HG02623 (cell line): ENCODE data around the gene SPG21.

Experiments used
- ATAC-seq: cut with Tn5 transposase; IDR thresholded peaks from one replicate; pipeline ENCODE4 v1.9.1; 2021; ENCODE audit warnings: moderate library complexity; ENCODE audit not compliant: unreplicated experiment

Gene SPG21

GRCh38 chr15:64993290-64993689 is 3.6 kb upstream of the SPG21 start:
- no peak for ATAC-seq

- ATAC-seq = no peak
These were observed 1.9 kb upstream of the SPG21 start for GRCh38 chr15:64991536-64992135.

- ATAC-seq = no peak
These were observed 405 bp upstream of the SPG21 start for GRCh38 chr15:64990168-64990470.

GRCh38 chr15:64987136-64987535 is 2.6 kb downstream of the SPG21 start:
- ATAC-seq = no peak

- no peak for ATAC-seq
These were observed 4.2 kb downstream of the SPG21 start for GRCh38 chr15:64985366-64986033.

GRCh38 chr15:64982472-64982871 is 7.2 kb downstream of the SPG21 start:
- no peak for ATAC-seq

- no peak for ATAC-seq
These were observed 7.8 kb downstream of the SPG21 start for GRCh38 chr15:64981812-64982431.

GRCh38 chr15:64979252-64979710 is 10.4 kb downstream of the SPG21 start:
- ATAC-seq = no peak

GRCh38 chr15:64975390-64975789 is 14.3 kb downstream of the SPG21 start:
- ATAC-seq = no peak

GRCh38 chr15:64970698-64971097 is 19.0 kb downstream of the SPG21 start:
- ATAC-seq = no peak

- ATAC-seq = no peak
These were observed 20.3 kb downstream of the SPG21 start for GRCh38 chr15:64969401-64969800.

- ATAC-seq = no peak
These were observed 28.7 kb downstream of the SPG21 start for GRCh38 chr15:64961013-64961412.

GRCh38 chr15:64960153-64960552 is 29.6 kb downstream of the SPG21 start:
- ATAC-seq = no peak

- no peak for ATAC-seq
These were observed 30.6 kb downstream of the SPG21 start for GRCh38 chr15:64959128-64959527.

- no peak for ATAC-seq
These were observed 35.3 kb downstream of the SPG21 start for GRCh38 chr15:64954395-64954794.

- no peak for ATAC-seq
These were observed 37.8 kb downstream of the SPG21 start for GRCh38 chr15:64951777-64952418.

- no peak for ATAC-seq
These were observed 38.8 kb downstream of the SPG21 start for GRCh38 chr15:64950888-64951287.

- no peak for ATAC-seq
These were observed 40.1 kb downstream of the SPG21 start for GRCh38 chr15:64949383-64950186.

GRCh38 chr15:64948916-64949315 is 40.8 kb downstream of the SPG21 start:
- ATAC-seq = no peak

GRCh38 chr15:64947211-64947610 is 42.5 kb downstream of the SPG21 start:
- no peak for ATAC-seq

- ATAC-seq = no peak
These were observed 44.8 kb downstream of the SPG21 start for GRCh38 chr15:64944961-64945360.
